Skeletal muscle tissue (tissue), 4 donors: ENCODE data around the gene NTN1. TPM values are rescaled to one million over a fixed set of nuclear protein-coding genes. Genes with fewer than 3 reads are reported as not detected.
"Not testable (repeated sequence)": the region's sequence is repeated elsewhere in the genome, so short reads cannot be mapped to it uniquely, and the experiment has no call there.

Experiments used
- H3K27ac ChIP-seq: one replicate; pipeline ENCODE4 v1.7.0; 2013; ENCODE audit warnings: mild to moderate bottlenecking, low read depth, low read length, inconsistent platforms
- H3K27me3 ChIP-seq, 3 donors: one replicate each; pipeline ENCODE4 v1.7.0; 2013; ENCODE audit warnings: low read length in 3 of 3; ENCODE audit not compliant: control insufficient read depth in 3 of 3, insufficient read depth in 3 of 3
- H3K36me3 ChIP-seq, 3 donors: one replicate each; pipeline ENCODE4 v1.7.0; 2013; ENCODE audit warnings: low read length in 3 of 3; ENCODE audit not compliant: control insufficient read depth in 3 of 3, insufficient read depth in 3 of 3
- H3K4me1 ChIP-seq, 3 donors: one replicate each; pipeline ENCODE4 v1.7.0; 2013; ENCODE audit warnings: low read length in 3 of 3, mild to moderate bottlenecking in 3 of 3; ENCODE audit not compliant: control insufficient read depth in 3 of 3, insufficient read depth in 3 of 3
- H3K4me3 ChIP-seq, 3 donors: one replicate each; pipeline ENCODE4 v1.7.0; 2013; ENCODE audit warnings: low read length in 3 of 3
- H3K9ac ChIP-seq, 3 donors: one replicate each; pipeline ENCODE4 v1.7.0; 2013; ENCODE audit warnings: low read length in 3 of 3, mild to moderate bottlenecking in 3 of 3, moderate library complexity in 2 of 3, low read depth in 1 of 3
- H3K9me3 ChIP-seq, 3 donors: one replicate each; pipeline ENCODE4 v1.7.0; 2013; ENCODE audit warnings: low read length in 3 of 3; ENCODE audit not compliant: control insufficient read depth in 3 of 3
- total RNA-seq: library from RNA; depleted of rRNA; stranded (reverse); fragments of >200 nt; gene quantifications from one replicate; pipeline ENCODE4 v1.2.3, GENCODE V29; 2014
- donor health status: Osteomylitis.

Gene NTN1
- total RNA-seq, 1 donor from 2014 or later: 6.8 TPM

- Histone ChIP-seq H3K9ac (no peak overlapping the region), H3K36me3 (no peaks in the 10 kb centered on the region), H3K4me3 (no peak overlapping the region), H3K27me3 (peaks cover 0 to 8% (median 5%) of the 10 kb centered on the region in 3 donors), H3K27ac (no peak overlapping the region), H3K4me1 (peaks cover 0 to 3% (median 2%) of the 10 kb centered on the region in 3 donors), H3K9me3 (no peaks in the 10 kb centered on the region)
These were observed 124.8 kb downstream of the NTN1 start for GRCh38 chr17:9146064-9146463.

DNA sequence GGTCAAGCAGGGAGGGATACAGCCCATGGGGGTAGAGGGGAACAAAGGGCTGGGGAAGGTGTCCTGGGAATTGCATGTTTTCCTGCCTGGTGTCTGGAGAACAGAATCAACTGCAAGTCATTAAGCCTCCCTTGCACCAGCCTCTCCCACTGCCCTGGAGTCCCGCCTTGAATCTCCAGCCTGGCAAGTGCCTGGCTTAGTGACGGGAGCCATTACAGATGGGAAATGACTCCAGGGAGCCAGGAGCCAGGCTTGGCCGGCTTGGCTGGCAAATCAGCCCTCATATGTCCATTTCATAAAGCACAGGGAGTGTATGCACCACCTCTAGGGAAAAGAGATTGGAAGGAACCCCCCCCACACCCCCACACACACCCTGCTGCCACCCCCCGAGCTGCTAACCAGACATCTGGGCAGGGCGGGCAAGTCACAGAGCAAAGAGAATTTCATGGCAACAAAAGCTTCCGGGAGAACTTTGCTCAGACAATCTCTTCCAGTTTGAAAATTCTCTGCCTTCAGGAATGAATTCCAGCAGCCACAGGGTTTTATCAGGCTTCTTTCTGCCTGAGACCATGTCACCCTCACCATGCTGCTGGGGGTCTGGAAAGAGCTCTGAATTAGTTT lies 127.7 kb downstream of the NTN1 start:
- H3K4me3 ChIP-seq: no peak overlapping the region
- peaks cover 0 to 8% (median 5%) of the 10 kb centered on the region in 3 donors for H3K27me3 ChIP-seq
- no peak overlapping the region for H3K27ac ChIP-seq
- peaks cover 0 to 3% (median 2%) of the 10 kb centered on the region in 3 donors for H3K4me1 ChIP-seq
- H3K36me3 ChIP-seq: no peaks in the 10 kb centered on the region
- H3K9ac ChIP-seq: no peak overlapping the region
- H3K9me3 ChIP-seq: no peaks in the 10 kb centered on the region

GRCh38 chr17:9150446-9151090 lies 129.3 kb downstream of the NTN1 start:
- Histone ChIP-seq H3K4me1 (peaks cover 0 to 3% (median 2%) of the 10 kb centered on the region in 3 donors), H3K27me3 (peaks cover 0 to 8% (median 5%) of the 10 kb centered on the region in 3 donors), H3K4me3 (no peak overlapping the region), H3K9ac (no peak overlapping the region), H3K36me3 (no peaks in the 10 kb centered on the region), H3K27ac (no peak overlapping the region), H3K9me3 (no peaks in the 10 kb centered on the region)

GRCh38 chr17:9151091-9151490 lies 129.8 kb downstream of the NTN1 start:
- no peaks in the 10 kb centered on the region for H3K9me3 ChIP-seq
- no peak overlapping the region for H3K27ac ChIP-seq
- H3K4me1 ChIP-seq: peaks cover 0 to 3% (median 2%) of the 10 kb centered on the region in 3 donors
- no peak overlapping the region for H3K9ac ChIP-seq
- H3K36me3 ChIP-seq: no peaks in the 10 kb centered on the region
- H3K27me3 ChIP-seq: peaks cover 0 to 6% (median 5%) of the 10 kb centered on the region in 3 donors
- no peak overlapping the region for H3K4me3 ChIP-seq

GRCh38 chr17:9151740-9152139 lies 130.4 kb downstream of the NTN1 start:
- H3K9ac ChIP-seq, H3K27me3 ChIP-seq, H3K9me3 ChIP-seq, H3K4me1 ChIP-seq, H3K36me3 ChIP-seq, H3K4me3 ChIP-seq, H3K27ac ChIP-seq: not testable (repeated sequence)

GRCh38 chr17:9158544-9159452 lies 137.5 kb downstream of the NTN1 start:
- H3K27me3 ChIP-seq: no peaks in the 10 kb centered on the region
- H3K4me1 ChIP-seq: no peaks in the 10 kb centered on the region
- no peak overlapping the region for H3K27ac ChIP-seq
- H3K4me3 ChIP-seq: no peak overlapping the region
- no peaks in the 10 kb centered on the region for H3K36me3 ChIP-seq
- no peak overlapping the region for H3K9ac ChIP-seq
- no peaks in the 10 kb centered on the region for H3K9me3 ChIP-seq

- Histone ChIP-seq H3K4me3 (no peak overlapping the region), H3K4me1 (no peaks in the 10 kb centered on the region), H3K27me3 (no peaks in the 10 kb centered on the region), H3K9ac (no peak overlapping the region), H3K36me3 (no peaks in the 10 kb centered on the region), H3K27ac (peak overlapping the region; percentile 58), H3K9me3 (no peaks in the 10 kb centered on the region)
These were observed 141.1 kb downstream of the NTN1 start for GRCh38 chr17:9162275-9162985.

- Histone ChIP-seq H3K27ac (no peak overlapping the region), H3K4me1 (peaks cover 0 to 5% (median 0%) of the 10 kb centered on the region in 3 donors), H3K36me3 (no peaks in the 10 kb centered on the region), H3K9me3 (no peaks in the 10 kb centered on the region), H3K4me3 (no peak overlapping the region), H3K9ac (no peak overlapping the region), H3K27me3 (no peaks in the 10 kb centered on the region)
These were observed 145.5 kb downstream of the NTN1 start for GRCh38 chr17:9166788-9167187.

- Histone ChIP-seq H3K9ac (no peak overlapping the region), H3K4me1 (peaks cover 0 to 5% (median 0%) of the 10 kb centered on the region in 3 donors), H3K4me3 (no peak overlapping the region), H3K27ac (no peak overlapping the region), H3K27me3 (no peaks in the 10 kb centered on the region), H3K36me3 (no peaks in the 10 kb centered on the region), H3K9me3 (no peaks in the 10 kb centered on the region)
These were observed 146.1 kb downstream of the NTN1 start for GRCh38 chr17:9167379-9167778.
